Caco-2 (cell line): ENCODE data around the gene BMPR1B. TPM values are rescaled to one million over a fixed set of nuclear protein-coding genes. Genes with fewer than 3 reads are reported as not detected.

Experiments used
- BruUV-seq: library from RNA; stranded (reverse); fragments of 400-500 nt; replicated peaks from 2 replicates; lab custom pipeline; 2021; lab: Mats Ljungman, UMichigan
- CTCF ChIA-PET: fragments of 300-600 bp; sonication (Branson Sonifier 250); formaldehyde crosslinking; loops from one replicate; lab custom pipeline; 2022; ENCODE audit warnings: antibody characterized with exemption; lab: Charles Lee
- POLR2A ChIA-PET: fragments of 300-600 bp; sonication (Branson Sonifier 250); formaldehyde crosslinking; loops from one replicate; lab custom pipeline; 2022; ENCODE audit warnings: antibody characterized with exemption; lab: Charles Lee
- DNase-seq, 2 experiments: peaks; one replicate each; pipeline versions ENCODE4 v3.0.0 to v3.0.0-alpha.2; 2020 to 2022
- H3K27me3 ChIP-seq: replicated peaks from 2 replicates; pipeline ENCODE4 v1.6.0; 2011; ENCODE audit warnings: low read length; ENCODE audit not compliant: control insufficient read depth, insufficient read depth
- H3K36me3 ChIP-seq: 2 replicates; pipeline ENCODE4 v1.5.1; 2011; ENCODE audit warnings: low read length; ENCODE audit not compliant: control insufficient read depth, insufficient read depth
- H3K4me1 ChIP-seq: fragments of 250-450 bp; sonication (Bioruptor Pico); 2 replicates; pipeline ENCODE4 v1.5.1; 2020; ENCODE audit warnings: mild to moderate bottlenecking
- H3K4me3 ChIP-seq: 2 replicates; pipeline ENCODE4 v1.5.1; 2011; ENCODE audit warnings: low read depth, mild to moderate bottlenecking, control low read depth, low read length
- H3K9me3 ChIP-seq: fragments of 250-450 bp; sonication (Bioruptor Pico); 2 replicates; pipeline ENCODE4 v1.5.1; 2020; ENCODE audit warnings: mild to moderate bottlenecking, moderate library complexity
- H3K27ac Mint-ChIP-seq: one replicate; pipeline ENCODE4 v1.8.0; 2022; ENCODE audit warnings: mixed read lengths; ENCODE audit not compliant: unreplicated experiment
- H3K27me3 Mint-ChIP-seq: one replicate; pipeline ENCODE4 v1.8.0; 2022; ENCODE audit warnings: mixed read lengths; ENCODE audit not compliant: insufficient read depth, unreplicated experiment
- H3K36me3 Mint-ChIP-seq: one replicate; pipeline ENCODE4 v1.8.0; 2022; ENCODE audit warnings: mild to moderate bottlenecking, mixed read lengths; ENCODE audit not compliant: insufficient read depth, unreplicated experiment
- H3K4me1 Mint-ChIP-seq: one replicate; pipeline ENCODE4 v1.8.0; 2022; ENCODE audit warnings: low read depth, mixed read lengths; ENCODE audit not compliant: unreplicated experiment
- H3K4me3 Mint-ChIP-seq: one replicate; pipeline ENCODE4 v1.8.0; 2022; ENCODE audit warnings: mild to moderate bottlenecking, moderate library complexity, mixed read lengths; ENCODE audit not compliant: unreplicated experiment
- H3K9me3 Mint-ChIP-seq: one replicate; pipeline ENCODE4 v1.8.0; 2022; ENCODE audit warnings: mixed read lengths; ENCODE audit not compliant: unreplicated experiment
- CTCF ChIP-seq, 2 experiments: fragments of 200-600 bp in 1 of 2; IDR thresholded peaks; 1 replicate in 1 of 2; 2 replicates in 1 of 2; pipeline versions ENCODE4 v1.5.1 to v1.8.0; 2011 to 2022; ENCODE audit warnings: antibody characterized with exemption in 1 of 2, control low read depth in 1 of 2, inconsistent platforms in 1 of 2, low read depth in 1 of 2, low read length in 1 of 2, mild to moderate bottlenecking in 1 of 2, moderate library complexity in 1 of 2; ENCODE audit not compliant: insufficient read depth in 1 of 2, severe bottlenecking in 1 of 2, unreplicated experiment in 1 of 2
- intact Hi-C: fragments of 100-400 bp; cut with micrococcal nuclease; formaldehyde crosslinking; loops from one replicate; pipeline ENCODE4 v1.10.0; 2022; ENCODE audit not compliant: unreplicated experiment
- total RNA-seq: library from RNA; stranded (reverse); gene quantifications from 2 replicates; pipeline ENCODE4 v1.2.3, GENCODE V29; 2022

BMPR1B gene
- total RNA-seq, 1 experiment from 2014 or later = 8.7 TPM

- Mint-ChIP-seq H3K27ac (no peak overlapping the region), H3K4me1 (no peaks in the 10 kb centered on the region), H3K36me3 (no peaks in the 10 kb centered on the region), H3K9me3 (no peaks in the 10 kb centered on the region), H3K27me3 (no peaks in the 10 kb centered on the region), H3K4me3 (no peak overlapping the region)
- BruUV-seq = no TSS peak
- ChIA-PET CTCF (no interaction called here), POLR2A (no interaction called here)
- Histone ChIP-seq H3K36me3 (no peaks in the 10 kb centered on the region), H3K9me3 (no peaks in the 10 kb centered on the region), H3K4me3 (no peak overlapping the region), H3K27me3 (no peaks in the 10 kb centered on the region), H3K4me1 (no peaks in the 10 kb centered on the region)
- DNase-seq = no peak
- TF ChIP-seq CTCF (IDR thresholded peaks at IDR 0.05; ENCODE audit: insufficient read depth in 1 of 2, low read depth in 1 of 2, low read length in 1 of 2, severe bottlenecking in 1 of 2, unreplicated experiment in 1 of 2) = no peak
- intact Hi-C loops = no loop called here
Measured at GRCh38 chr4:94909645-94910044, 151.9 kb downstream of the BMPR1B start.

GRCh38 chr4:94911106-94911505 lies 153.4 kb downstream of the BMPR1B start:
- CTCF ChIA-PET = no interaction called here

GRCh38 chr4:94912606-94913005 lies 154.9 kb downstream of the BMPR1B start:
- TF ChIP-seq CTCF (IDR thresholded peaks at IDR 0.05; ENCODE audit: insufficient read depth in 1 of 2, low read depth in 1 of 2, low read length in 1 of 2, severe bottlenecking in 1 of 2, unreplicated experiment in 1 of 2) = no peak
- Histone ChIP-seq H3K4me3 (no peak overlapping the region), H3K4me1 (no peaks in the 10 kb centered on the region), H3K27me3 (no peaks in the 10 kb centered on the region), H3K9me3 (0 out of 2 replicates have a peak, but pooled peaks cover 4% of the 10 kb centered on the region), H3K36me3 (no peaks in the 10 kb centered on the region)
- Mint-ChIP-seq H3K4me3 (no peak overlapping the region), H3K9me3 (peaks cover 13% of the 10 kb centered on the region), H3K27me3 (no peaks in the 10 kb centered on the region), H3K27ac (no peak overlapping the region), H3K4me1 (no peaks in the 10 kb centered on the region), H3K36me3 (no peaks in the 10 kb centered on the region)
- ChIA-PET CTCF (no interaction called here), POLR2A (no interaction called here)
- no peak for DNase-seq
- no TSS peak for BruUV-seq
- intact Hi-C loops = no loop called here

More at GRCh38 chr4:94911106-94911505, 153.4 kb downstream of the BMPR1B start:
- Mint-ChIP-seq H3K4me1 (no peaks in the 10 kb centered on the region), H3K4me3 (no peak overlapping the region), H3K27me3 (no peaks in the 10 kb centered on the region), H3K9me3 (peaks cover 6% of the 10 kb centered on the region), H3K36me3 (no peaks in the 10 kb centered on the region), H3K27ac (no peak overlapping the region)
- POLR2A ChIA-PET = no interaction called here
- H3K4me3 ChIP-seq = no peak overlapping the region
- no TSS peak for BruUV-seq
- no peaks in the 10 kb centered on the region for H3K27me3 ChIP-seq
- DNase-seq = no peak
- H3K4me1 ChIP-seq = no peaks in the 10 kb centered on the region
- TF ChIP-seq CTCF (IDR thresholded peaks at IDR 0.05; ENCODE audit: insufficient read depth in 1 of 2, low read depth in 1 of 2, low read length in 1 of 2, severe bottlenecking in 1 of 2, unreplicated experiment in 1 of 2) = no peak
- intact Hi-C loops = no loop called here
- H3K9me3 ChIP-seq = 0 out of 2 replicates have a peak, but pooled peaks cover 4% of the 10 kb centered on the region
- H3K36me3 ChIP-seq = no peaks in the 10 kb centered on the region
